Activated T-cell treated with anti-CD3 and anti-CD28 coated beads, Interleukin-2, amount 50 U/mL, for 24 hours (primary cell): ENCODE data around the gene CPZ.
"Not testable (repeated sequence)": the region's sequence is repeated elsewhere in the genome, so short reads cannot be mapped to it uniquely, and the experiment has no call there.

Experiments
- DNase-seq: peaks from one replicate; pipeline ENCODE4 v3.0.0-alpha.2; 2020
- H3K27ac Mint-ChIP-seq: 2 replicates; pipeline ENCODE4 v1.8.0; 2020; ENCODE audit warnings: mild to moderate bottlenecking, mixed read lengths
- H3K27me3 Mint-ChIP-seq: 2 replicates; pipeline ENCODE4 v1.8.0; 2020; ENCODE audit warnings: mixed read lengths
- H3K36me3 Mint-ChIP-seq: 2 replicates; pipeline ENCODE4 v1.8.0; 2020; ENCODE audit warnings: low read depth, mixed read lengths
- H3K4me1 Mint-ChIP-seq: 2 replicates; pipeline ENCODE4 v1.8.0; 2020; ENCODE audit warnings: low read depth, mixed read lengths
- H3K4me3 Mint-ChIP-seq: 2 replicates; pipeline ENCODE4 v1.8.0; 2020; ENCODE audit warnings: mild to moderate bottlenecking, moderate library complexity, mixed read lengths
- H3K9me3 Mint-ChIP-seq: 2 replicates; pipeline ENCODE4 v1.8.0; 2020; ENCODE audit warnings: mixed read lengths

Gene CPZ

DNA sequence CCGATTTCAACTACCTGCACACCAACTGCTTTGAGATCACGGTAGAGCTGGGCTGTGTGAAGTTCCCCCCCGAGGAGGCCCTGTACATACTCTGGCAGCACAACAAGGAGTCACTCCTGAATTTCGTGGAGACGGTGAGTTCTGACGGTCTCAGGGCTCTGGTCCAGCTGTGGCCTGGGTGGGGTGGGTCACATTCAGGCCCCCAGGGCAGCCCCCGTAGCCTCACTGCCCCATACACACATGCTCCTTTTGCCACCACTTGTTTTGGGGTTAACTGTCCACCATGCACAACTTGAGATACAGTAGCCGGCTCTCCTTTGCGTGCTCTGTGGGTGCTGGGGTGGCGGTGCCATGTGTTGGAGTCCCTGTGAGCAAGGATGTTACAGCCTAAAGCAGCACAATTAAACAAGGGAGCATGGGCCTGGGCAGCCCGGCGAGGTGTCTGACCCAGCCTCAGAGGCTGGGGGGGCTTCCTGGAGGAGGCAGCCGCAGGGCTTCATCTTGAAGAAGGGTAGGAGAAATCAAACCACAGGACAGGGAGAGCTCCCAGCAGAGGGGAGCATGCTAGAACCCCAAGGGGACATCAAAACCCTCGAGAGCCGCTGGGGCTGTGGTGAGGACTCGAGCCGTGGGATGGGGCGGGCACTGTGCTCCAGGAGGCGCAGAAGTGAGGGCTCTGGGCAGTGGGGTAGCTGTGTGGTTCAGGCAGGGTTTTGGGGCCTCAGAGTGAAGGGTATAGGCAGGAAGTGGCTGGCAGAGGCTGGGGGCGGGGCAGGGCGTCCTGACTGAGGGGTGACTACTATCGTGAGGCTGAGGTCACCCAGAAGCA, 22.0 kb downstream of the CPZ start:
- H3K27me3 Mint-ChIP-seq = peaks cover 5% of the 10 kb centered on the region
- no peak for DNase-seq
- no peak overlapping the region for H3K27ac Mint-ChIP-seq
- H3K4me1 Mint-ChIP-seq = no peaks in the 10 kb centered on the region
- H3K36me3 Mint-ChIP-seq = no peaks in the 10 kb centered on the region
- H3K4me3 Mint-ChIP-seq = no peak overlapping the region
- H3K9me3 Mint-ChIP-seq = no peaks in the 10 kb centered on the region

GRCh38 chr4:8615366-8615765, 22.8 kb downstream of the CPZ start:
- peaks cover 5% of the 10 kb centered on the region for H3K27me3 Mint-ChIP-seq
- H3K27ac Mint-ChIP-seq = no peak overlapping the region
- no peaks in the 10 kb centered on the region for H3K36me3 Mint-ChIP-seq
- DNase-seq = no peak
- H3K4me1 Mint-ChIP-seq = no peaks in the 10 kb centered on the region
- H3K9me3 Mint-ChIP-seq = no peaks in the 10 kb centered on the region
- no peak overlapping the region for H3K4me3 Mint-ChIP-seq

DNA sequence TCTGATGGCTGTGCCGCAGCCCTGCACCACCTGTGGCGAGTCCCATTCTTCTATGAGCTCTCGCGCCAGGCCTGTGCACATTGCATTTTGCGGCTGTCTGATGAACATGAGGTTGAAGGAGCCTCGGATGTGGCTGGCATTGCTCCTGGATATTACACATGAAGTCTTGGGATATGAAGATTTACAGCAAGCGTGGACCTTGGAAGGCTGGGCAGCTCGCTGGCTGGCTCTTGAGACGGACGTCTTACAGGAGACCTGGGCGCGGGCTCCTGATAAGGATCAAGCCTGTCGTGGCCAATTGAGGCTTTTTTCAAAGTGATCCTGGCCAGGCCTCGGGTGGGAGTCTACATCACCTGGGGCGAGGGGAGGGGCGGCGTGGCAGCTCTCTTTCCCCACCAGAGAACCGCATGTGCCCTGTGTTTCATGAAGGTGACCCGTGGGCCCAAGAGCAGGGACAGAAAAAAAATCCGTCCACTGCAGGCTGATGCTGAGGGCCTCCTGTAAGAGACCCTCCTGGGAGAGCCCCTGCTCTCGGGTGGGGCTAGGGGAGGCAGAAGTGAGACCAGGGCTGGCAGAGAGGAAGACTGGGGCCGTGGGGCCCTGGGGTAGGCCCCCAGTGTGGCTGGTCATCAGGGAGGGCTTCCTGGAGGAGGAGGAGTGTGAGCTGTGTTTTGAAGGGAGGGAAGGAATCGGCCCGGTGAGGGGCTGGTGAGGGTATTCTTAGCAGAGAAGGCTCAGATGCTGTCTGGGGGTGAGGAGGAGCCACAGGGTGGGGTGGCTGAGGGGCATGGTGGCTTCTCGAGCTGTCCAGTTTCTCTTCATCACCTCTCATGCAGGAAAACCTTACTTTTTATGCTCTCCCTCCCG, 23.6 kb downstream of the CPZ start:
- no peaks in the 10 kb centered on the region for H3K9me3 Mint-ChIP-seq
- peaks cover 5% of the 10 kb centered on the region for H3K27me3 Mint-ChIP-seq
- H3K36me3 Mint-ChIP-seq = no peaks in the 10 kb centered on the region
- no peak overlapping the region for H3K4me3 Mint-ChIP-seq
- no peak for DNase-seq
- no peaks in the 10 kb centered on the region for H3K4me1 Mint-ChIP-seq
- H3K27ac Mint-ChIP-seq = no peak overlapping the region

DNA sequence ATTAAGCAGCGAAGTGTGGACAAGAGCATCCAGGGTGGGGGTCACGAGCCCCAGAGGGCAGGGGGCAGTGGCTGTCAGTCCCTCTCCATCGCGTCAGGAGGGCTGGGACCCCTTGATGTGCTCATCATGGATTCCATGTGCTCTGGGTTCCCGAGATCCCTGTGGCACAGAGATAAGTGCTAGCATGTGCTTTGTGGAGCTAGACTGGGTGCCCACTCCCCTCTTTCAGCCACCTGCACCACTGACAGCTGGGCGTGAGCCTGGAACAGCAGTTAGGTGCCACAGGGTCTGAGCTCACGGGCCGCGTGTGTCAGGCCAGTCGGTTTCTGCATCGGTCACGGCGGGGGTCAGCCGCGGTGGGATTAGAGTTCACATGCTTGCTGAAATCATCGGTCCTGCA, 24.3 kb downstream of the CPZ start:
- H3K36me3 Mint-ChIP-seq = no peaks in the 10 kb centered on the region
- no peak overlapping the region for H3K4me3 Mint-ChIP-seq
- peaks cover under 1% of the 10 kb centered on the region for H3K27me3 Mint-ChIP-seq
- no peak overlapping the region for H3K27ac Mint-ChIP-seq
- H3K4me1 Mint-ChIP-seq = no peaks in the 10 kb centered on the region
- no peak for DNase-seq
- no peaks in the 10 kb centered on the region for H3K9me3 Mint-ChIP-seq

GRCh38 chr4:8617486-8618040, 25.0 kb downstream of the CPZ start:
- Mint-ChIP-seq H3K9me3 (no peaks in the 10 kb centered on the region), H3K27ac (no peak overlapping the region), H3K4me1 (no peaks in the 10 kb centered on the region), H3K27me3 (no peaks in the 10 kb centered on the region), H3K4me3 (no peak overlapping the region), H3K36me3 (no peaks in the 10 kb centered on the region)
- no peak for DNase-seq

- Mint-ChIP-seq H3K4me3 (no peak overlapping the region), H3K9me3 (no peaks in the 10 kb centered on the region), H3K27ac (no peak overlapping the region), H3K4me1 (no peaks in the 10 kb centered on the region), H3K27me3 (no peaks in the 10 kb centered on the region), H3K36me3 (no peaks in the 10 kb centered on the region)
- DNase-seq = no peak
Observed at GRCh38 chr4:8618421-8618820, 25.9 kb downstream of the CPZ start.

DNA sequence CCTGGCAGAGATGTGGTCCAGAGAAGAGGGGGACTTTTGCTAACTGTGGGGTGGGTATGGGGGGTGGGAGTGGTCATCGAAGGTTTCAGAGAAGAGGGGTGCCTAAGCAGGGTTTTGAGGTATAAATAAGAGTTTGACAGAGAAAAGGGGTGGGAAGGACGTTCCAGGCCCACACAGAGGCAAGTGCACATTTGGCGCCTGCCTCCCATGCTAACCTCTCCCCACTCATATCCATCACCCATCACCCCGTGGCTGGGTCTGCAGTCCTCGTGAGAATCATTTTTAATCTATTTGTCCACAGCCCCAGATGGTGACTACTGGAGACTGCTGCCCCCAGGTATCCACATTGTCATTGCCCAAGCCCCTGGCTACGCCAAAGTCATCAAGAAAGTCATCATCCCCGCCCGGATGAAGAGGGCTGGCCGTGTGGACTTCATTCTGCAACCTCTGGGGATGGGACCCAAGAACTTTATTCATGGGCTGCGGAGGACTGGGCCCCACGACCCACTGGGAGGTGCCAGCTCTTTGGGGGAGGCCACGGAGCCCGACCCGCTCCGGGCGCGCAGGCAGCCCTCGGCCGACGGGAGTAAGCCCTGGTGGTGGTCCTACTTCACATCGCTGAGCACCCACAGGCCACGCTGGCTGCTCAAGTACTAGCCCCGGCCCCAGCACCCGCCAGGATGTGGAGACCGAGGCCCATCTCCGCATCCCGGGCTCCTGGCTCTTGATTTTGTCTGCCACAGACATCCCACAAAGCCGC, 26.6 kb downstream of the CPZ start:
- Mint-ChIP-seq H3K27ac (no peak overlapping the region), H3K4me1 (no peaks in the 10 kb centered on the region), H3K27me3 (no peaks in the 10 kb centered on the region), H3K4me3 (no peak overlapping the region), H3K36me3 (no peaks in the 10 kb centered on the region), H3K9me3 (no peaks in the 10 kb centered on the region)
- no peak for DNase-seq

- not testable (repeated sequence) for H3K27me3 Mint-ChIP-seq, H3K27ac Mint-ChIP-seq, H3K9me3 Mint-ChIP-seq, H3K4me1 Mint-ChIP-seq, H3K36me3 Mint-ChIP-seq, H3K4me3 Mint-ChIP-seq, DNase-seq
Observed at GRCh38 chr4:8621135-8621534, 28.6 kb downstream of the CPZ start.

DNA sequence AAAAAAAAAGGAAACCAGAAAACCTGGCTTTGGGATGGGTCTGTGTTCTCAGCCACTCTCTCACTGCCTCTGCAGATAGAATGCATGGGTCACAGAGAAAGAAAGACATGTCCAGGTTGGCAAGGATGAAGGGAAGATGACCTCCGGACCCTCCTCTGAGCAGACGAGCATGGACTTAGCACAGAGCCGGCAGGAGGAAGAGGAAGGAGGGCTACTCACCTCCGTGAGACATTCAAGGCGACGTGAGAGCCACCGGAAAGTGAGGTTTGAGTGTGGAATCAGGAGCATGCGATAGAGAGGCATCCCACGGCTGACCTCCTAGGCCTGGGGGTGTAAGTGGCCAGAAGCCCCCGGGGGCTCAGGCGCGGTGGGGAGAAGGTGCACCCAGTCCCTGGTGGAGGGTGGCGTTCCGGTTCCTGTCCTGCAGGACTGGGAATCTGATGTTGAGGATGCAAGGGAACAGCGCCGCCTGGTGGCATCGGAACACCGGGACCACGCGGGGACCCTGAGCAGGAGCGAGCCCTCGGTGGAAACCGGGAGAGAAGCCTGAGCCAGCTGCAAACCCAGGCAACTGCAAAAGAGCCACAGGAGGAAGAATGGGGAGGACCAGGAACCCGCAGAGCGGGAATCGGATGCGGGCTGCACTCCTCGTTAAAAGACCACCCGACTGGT, 32.2 kb downstream of the CPZ start:
- not testable (repeated sequence) for H3K4me3 Mint-ChIP-seq, DNase-seq, H3K27ac Mint-ChIP-seq, H3K27me3 Mint-ChIP-seq, H3K36me3 Mint-ChIP-seq, H3K4me1 Mint-ChIP-seq, H3K9me3 Mint-ChIP-seq

DNA sequence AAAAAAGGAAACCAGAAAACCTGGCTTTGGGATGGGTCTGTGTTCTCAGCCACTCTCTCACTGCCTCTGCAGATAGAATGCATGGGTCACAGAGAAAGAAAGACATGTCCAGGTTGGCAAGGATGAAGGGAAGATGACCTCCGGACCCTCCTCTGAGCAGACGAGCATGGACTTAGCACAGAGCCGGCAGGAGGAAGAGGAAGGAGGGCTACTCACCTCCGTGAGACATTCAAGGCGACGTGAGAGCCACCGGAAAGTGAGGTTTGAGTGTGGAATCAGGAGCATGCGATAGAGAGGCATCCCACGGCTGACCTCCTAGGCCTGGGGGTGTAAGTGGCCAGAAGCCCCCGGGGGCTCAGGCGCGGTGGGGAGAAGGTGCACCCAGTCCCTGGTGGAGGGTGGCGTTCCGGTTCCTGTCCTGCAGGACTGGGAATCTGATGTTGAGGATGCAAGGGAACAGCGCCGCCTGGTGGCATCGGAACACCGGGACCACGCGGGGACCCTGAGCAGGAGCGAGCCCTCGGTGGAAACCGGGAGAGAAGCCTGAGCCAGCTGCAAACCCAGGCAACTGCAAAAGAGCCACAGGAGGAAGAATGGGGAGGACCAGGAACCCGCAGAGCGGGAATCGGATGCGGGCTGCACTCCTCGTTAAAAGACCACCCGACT, 37.8 kb downstream of the CPZ start:
- H3K36me3 Mint-ChIP-seq, H3K27ac Mint-ChIP-seq, H3K4me3 Mint-ChIP-seq, DNase-seq, H3K27me3 Mint-ChIP-seq, H3K9me3 Mint-ChIP-seq, H3K4me1 Mint-ChIP-seq: not testable (repeated sequence)

- not testable (repeated sequence) for H3K27ac Mint-ChIP-seq, H3K4me3 Mint-ChIP-seq, H3K36me3 Mint-ChIP-seq, H3K9me3 Mint-ChIP-seq, DNase-seq, H3K27me3 Mint-ChIP-seq, H3K4me1 Mint-ChIP-seq
Observed at GRCh38 chr4:8631896-8632295, 39.3 kb downstream of the CPZ start.

- H3K9me3 Mint-ChIP-seq, H3K27me3 Mint-ChIP-seq, DNase-seq: not testable (repeated sequence)
Observed at GRCh38 chr4:8634773-8635172, 42.2 kb downstream of the CPZ start.

GRCh38 chr4:8635897-8636554, 43.5 kb downstream of the CPZ start:
- not testable (repeated sequence) for H3K4me3 Mint-ChIP-seq, H3K9me3 Mint-ChIP-seq

More at GRCh38 chr4:8634773-8635172, 42.2 kb downstream of the CPZ start:
- H3K27ac Mint-ChIP-seq, H3K4me3 Mint-ChIP-seq, H3K4me1 Mint-ChIP-seq, H3K36me3 Mint-ChIP-seq: not testable (repeated sequence)

More at GRCh38 chr4:8635897-8636554, 43.5 kb downstream of the CPZ start:
- H3K27me3 Mint-ChIP-seq, H3K4me1 Mint-ChIP-seq, H3K27ac Mint-ChIP-seq, DNase-seq, H3K36me3 Mint-ChIP-seq: not testable (repeated sequence)
